OCI-LY7 (cell line): ENCODE measurements around the gene NLRP13.

Experiments
- CTCF ChIP-seq: fragments of 200-600 bp; sonication (generic); conservative IDR thresholded peaks from 2 replicates; pipeline ENCODE4 v1.5.1; 2014; ENCODE audit warnings: mild to moderate bottlenecking, antibody characterized with exemption, low read length, moderate library complexity, mixed read lengths
- EZH2phosphoT487 ChIP-seq: fragments of 200-600 bp; sonication (generic); IDR thresholded peaks from 2 replicates; pipeline ENCODE4 v1.6.1; 2018; ENCODE audit warnings: low read depth, borderline replicate concordance, mild to moderate bottlenecking, mixed run types, antibody characterized with exemption, low read length, moderate library complexity, mixed read lengths

GRCh38 chr19:55931936-55932386, at the start of gene NLRP13:
- TF ChIP-seq CTCF: no peak
- TF ChIP-seq EZH2phosphoT487: no peak
